ENCODE results near the gene PLXNA4.

Gene PLXNA4

GRCh38 chr7:132592231-132592920, 16.1 kb upstream of the PLXNA4 start:
- no peak for DNase-seq (ENCODE audit: low read depth)

GRCh38 chr7:132590162-132590561, 13.9 kb upstream of the PLXNA4 start:
- no peak for DNase-seq (ENCODE audit: low read depth)

- no peak for DNase-seq (ENCODE audit: low read depth)
These were observed 12.3 kb upstream of the PLXNA4 start for GRCh38 chr7:132588596-132588995.

GRCh38 chr7:132584796-132585494, 8.7 kb upstream of the PLXNA4 start:
- no peak for DNase-seq (ENCODE audit: low read depth)

- no peak for DNase-seq (ENCODE audit: low read depth)
These were observed 5.2 kb upstream of the PLXNA4 start for GRCh38 chr7:132581431-132581830.

GRCh38 chr7:132580717-132581285, 4.5 kb upstream of the PLXNA4 start:
- DNase-seq (ENCODE audit: low read depth) = peak; percentile 46

GRCh38 chr7:132580277-132580676, 4.0 kb upstream of the PLXNA4 start:
- no peak for DNase-seq (ENCODE audit: low read depth)

GRCh38 chr7:132579260-132579899, 3.1 kb upstream of the PLXNA4 start:
- DNase-seq (ENCODE audit: low read depth) = no peak

GRCh38 chr7:132578826-132579225, 2.6 kb upstream of the PLXNA4 start:
- DNase-seq (ENCODE audit: low read depth) = no peak

- DNase-seq (ENCODE audit: low read depth) = no peak
These were observed 1.7 kb upstream of the PLXNA4 start for GRCh38 chr7:132578050-132578370.

- no peak for DNase-seq (ENCODE audit: low read depth)
These were observed 1.2 kb upstream of the PLXNA4 start for GRCh38 chr7:132577206-132578049.

GRCh38 chr7:132576721-132577085, 433 bp upstream of the PLXNA4 start:
- no peak for DNase-seq (ENCODE audit: low read depth)

GRCh38 chr7:132575419-132575981, 770 bp downstream of the PLXNA4 start:
- DNase-seq (ENCODE audit: low read depth) = no peak

- no peak for DNase-seq (ENCODE audit: low read depth)
These were observed 2.0 kb downstream of the PLXNA4 start for GRCh38 chr7:132574223-132574622.

GRCh38 chr7:132573251-132573955, 2.9 kb downstream of the PLXNA4 start:
- DNase-seq (ENCODE audit: low read depth) = no peak

- no peak for DNase-seq (ENCODE audit: low read depth)
These were observed 3.7 kb downstream of the PLXNA4 start for GRCh38 chr7:132572526-132572925.

GRCh38 chr7:132571970-132572369, 4.3 kb downstream of the PLXNA4 start:
- DNase-seq (ENCODE audit: low read depth) = no peak

GRCh38 chr7:132569884-132570614, 6.2 kb downstream of the PLXNA4 start:
- DNase-seq (ENCODE audit: low read depth) = no peak

- no peak for DNase-seq (ENCODE audit: low read depth)
These were observed 7.3 kb downstream of the PLXNA4 start for GRCh38 chr7:132568962-132569361.

- no peak for DNase-seq (ENCODE audit: low read depth)
These were observed 10.4 kb downstream of the PLXNA4 start for GRCh38 chr7:132565885-132566284.

- DNase-seq (ENCODE audit: low read depth) = no peak
These were observed 10.8 kb downstream of the PLXNA4 start for GRCh38 chr7:132565441-132565840.

All from activated T-cell treated with anti-CD3 and anti-CD28 coated beads for 48 hours (primary cell).